Mesenteric fat pad (tissue), 1 donor: ENCODE results near the gene GPR183. TPM values are rescaled to one million over a fixed set of nuclear protein-coding genes. Genes with fewer than 3 reads are reported as not detected.

ENCODE experiments used
- DNase-seq: peaks from one replicate; pipeline ENCODE4 v3.0.0-alpha.2; 2020; ENCODE audit warnings: low spot score
- long read RNA-seq: library from polyadenylated mRNA; unstranded; transcript quantifications from one replicate; pipeline ENCODE4 v2.0.0, GENCODE V29; 2020
- total RNA-seq: library from RNA; stranded (reverse); fragmentation: NEBNext Ultra II Directional; extraction: Animal tissue kit (Norgen Biotek cat#: 25700); gene quantifications from one replicate; pipeline ENCODE4 v1.2.1, GENCODE V29; 2021
- donor health status: DM: yes; HTN: yes; CAD: no.

GPR183 gene, protein sequence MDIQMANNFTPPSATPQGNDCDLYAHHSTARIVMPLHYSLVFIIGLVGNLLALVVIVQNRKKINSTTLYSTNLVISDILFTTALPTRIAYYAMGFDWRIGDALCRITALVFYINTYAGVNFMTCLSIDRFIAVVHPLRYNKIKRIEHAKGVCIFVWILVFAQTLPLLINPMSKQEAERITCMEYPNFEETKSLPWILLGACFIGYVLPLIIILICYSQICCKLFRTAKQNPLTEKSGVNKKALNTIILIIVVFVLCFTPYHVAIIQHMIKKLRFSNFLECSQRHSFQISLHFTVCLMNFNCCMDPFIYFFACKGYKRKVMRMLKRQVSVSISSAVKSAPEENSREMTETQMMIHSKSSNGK
- total RNA-seq, result 32.6 TPM
- long read RNA-seq, transcript GPR183-201 (2 exons, 1,700 nt), result major isoform, 63 of 67 reads
- long read RNA-seq, partial matches to known transcripts, result 1 of 67 reads
- long read RNA-seq, other reads (novel, unspliced or antisense), result 3 of 67 reads

DNA sequence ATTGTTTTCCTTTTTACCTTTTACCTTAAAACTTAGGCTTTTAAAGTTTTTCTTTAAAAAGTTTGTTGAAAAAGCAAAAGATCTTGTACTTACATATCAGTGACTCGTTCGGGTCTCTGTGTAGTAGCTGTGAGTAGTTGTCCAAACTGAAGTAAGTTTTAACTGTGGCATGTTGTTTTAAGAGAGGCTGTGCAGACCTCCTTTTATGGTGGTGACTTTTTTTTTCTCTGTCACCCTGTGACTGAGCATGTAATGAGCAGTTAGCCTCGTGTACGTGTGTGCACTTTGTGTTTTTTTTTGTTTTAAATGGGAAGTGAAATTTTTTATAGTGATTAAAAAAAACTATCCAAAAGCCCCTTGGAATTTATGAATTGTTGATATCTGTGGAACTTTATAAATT lies at the start of gene GPR183:
Gene GPR183 (minus strand): TSS at position 153 of the 400 bp plus-strand sequence. CDS start 11,254 bp downstream, outside the sequence.
- no peak for DNase-seq

DNA sequence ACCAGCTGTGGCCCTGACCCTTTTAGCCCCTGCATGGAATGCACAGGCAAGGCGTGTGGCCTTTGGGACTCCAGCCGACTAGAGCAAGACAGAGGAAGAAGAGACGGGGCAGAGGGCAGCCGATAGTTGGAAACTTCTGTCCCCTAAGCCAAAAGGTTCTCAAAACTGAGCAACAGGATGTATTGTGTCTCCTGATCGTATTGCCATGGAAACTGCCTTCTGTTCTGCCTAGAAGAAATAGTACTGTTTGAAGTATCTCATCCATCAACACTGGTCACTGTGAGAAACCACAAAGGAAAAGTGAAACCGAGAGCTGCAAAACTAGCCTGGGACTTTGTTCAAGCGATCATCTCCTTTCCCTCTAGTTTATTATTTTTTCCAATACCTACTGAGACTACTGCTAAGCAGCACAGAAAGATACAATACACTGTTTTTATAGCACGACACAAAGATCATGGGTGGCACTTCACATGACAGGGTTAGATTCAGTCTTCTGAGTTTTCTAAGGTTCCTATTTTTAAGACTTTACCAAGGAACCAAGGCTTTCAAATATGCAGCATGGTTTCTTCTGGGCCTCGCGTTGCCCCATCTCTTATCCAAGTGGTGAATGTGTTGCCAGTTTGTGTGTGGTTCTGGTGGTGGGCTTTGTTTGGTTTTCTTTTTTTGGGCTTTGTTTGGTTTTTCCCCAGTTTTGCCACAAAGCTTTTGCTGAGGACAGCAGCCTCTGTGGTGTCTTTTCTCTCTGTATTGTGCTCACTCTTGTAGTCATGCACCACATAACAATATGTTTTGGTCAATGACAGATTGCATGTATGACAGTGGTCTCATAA lies 49.3 kb upstream of the GPR183 start:
- DNase-seq, result no peak

- DNase-seq, result no peak
These were observed 48.7 kb upstream of the GPR183 start for GRCh38 chr13:99356012-99356261.

DNA sequence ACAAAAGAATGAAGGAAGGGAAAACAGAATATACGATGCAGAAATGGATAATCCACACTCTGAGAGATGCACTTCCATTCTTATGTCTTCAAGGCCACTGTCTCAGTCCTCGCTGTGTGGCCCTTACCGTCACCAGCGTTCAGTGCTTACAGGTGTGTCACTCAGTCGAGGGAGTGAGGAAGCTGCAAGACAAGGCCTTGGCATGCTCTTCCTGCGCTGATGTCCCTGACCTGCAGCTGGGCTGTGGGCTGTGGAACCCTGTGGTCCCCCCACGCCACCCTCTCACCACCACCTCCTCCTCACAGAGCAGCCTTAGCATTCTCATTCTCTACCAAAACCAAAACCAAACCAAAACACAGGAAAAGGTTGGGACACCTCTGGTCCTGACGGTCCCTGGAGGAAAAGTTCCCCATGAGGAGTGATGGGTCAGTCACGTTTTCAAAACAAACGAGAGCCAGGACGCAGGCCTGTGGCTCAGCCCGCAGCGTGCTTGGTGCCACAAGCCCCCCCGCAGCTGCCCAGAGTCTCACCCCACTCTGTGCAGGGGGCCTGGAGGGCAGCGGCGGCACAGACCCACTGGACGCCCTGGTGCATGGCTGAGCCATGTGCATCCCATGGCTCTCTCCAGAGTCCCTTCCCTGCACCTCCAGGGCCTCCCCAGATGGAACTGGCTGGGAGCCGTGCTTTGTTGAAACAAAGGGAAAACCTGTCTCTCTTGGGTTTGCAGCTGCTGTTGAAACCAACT lies 48.2 kb upstream of the GPR183 start:
- no peak for DNase-seq

DNA sequence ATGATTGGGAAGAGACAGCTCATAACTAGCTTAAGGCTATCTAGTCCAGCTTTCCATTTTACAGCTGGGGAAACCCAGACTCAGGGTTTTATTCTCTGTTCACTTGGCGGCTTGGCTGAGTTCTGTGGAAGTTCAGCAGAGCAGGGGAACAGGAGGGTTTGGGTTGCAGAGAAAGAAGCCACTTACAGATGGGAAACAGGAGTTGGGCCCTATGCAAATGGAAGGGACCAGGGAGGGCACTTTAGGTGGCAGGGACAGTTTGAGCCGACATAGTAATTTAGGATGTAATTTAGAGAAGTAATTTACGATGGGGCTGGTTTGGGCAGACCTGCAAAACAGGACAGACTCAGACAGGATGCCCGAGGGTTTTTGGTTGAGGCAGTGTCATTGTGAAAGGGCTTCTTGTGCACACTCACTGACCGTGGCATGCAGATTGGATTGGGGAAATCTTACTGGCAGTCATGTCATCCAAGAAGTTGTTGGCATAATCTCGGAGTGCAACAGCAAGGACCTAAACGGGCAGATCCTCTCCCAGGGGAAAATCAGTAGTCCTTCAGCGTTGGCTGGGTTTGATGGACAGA lies 47.3 kb upstream of the GPR183 start:
- DNase-seq, result no peak

- DNase-seq, result no peak
These were observed 46.6 kb upstream of the GPR183 start for GRCh38 chr13:99353836-99354235.

GRCh38 chr13:99353246-99353600 lies 46.0 kb upstream of the GPR183 start:
- DNase-seq, result no peak

DNA sequence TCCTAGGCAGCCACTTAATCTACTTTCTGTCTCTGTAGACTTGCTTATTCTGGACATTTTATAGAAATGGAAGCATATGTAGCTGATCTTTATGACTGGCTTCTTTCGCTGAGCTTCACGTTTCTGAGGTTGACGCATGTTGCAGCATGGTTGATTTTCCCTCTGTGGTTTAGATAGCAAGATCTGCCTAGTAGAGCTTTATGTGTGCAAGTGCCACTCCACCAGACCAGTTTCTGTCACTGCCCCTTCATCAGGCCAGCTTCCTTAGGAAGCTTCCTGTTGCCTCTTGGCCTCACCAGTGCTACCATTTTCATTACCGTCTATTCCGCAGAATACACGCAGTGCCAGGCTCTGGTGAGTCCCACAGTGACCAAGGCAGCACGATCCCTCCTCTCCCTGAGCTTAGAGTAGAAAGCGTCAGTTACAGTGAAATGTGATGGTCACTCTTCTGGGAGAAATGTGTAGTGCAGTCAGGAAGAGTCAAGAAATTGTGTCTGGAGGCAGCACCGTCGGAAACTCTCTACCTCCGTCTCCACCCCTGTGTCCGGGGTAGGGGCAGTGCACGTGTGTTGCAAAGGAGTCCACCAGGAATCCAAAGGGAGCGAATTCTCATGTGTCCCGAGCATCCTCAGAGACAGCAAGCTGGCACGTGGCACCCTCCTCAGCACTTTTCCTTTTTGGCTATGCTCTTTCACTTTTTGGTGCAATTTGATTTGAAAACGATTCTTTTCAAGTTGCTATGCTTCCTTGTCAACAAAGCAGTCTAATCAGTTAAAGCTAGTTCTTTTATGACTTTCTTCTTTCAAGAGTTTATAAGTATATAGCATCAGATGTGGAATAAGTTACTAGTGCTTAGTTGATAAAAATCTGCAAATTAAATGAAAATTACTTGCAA lies 45.4 kb upstream of the GPR183 start:
- DNase-seq, result no peak

GRCh38 chr13:99351772-99352171 lies 44.6 kb upstream of the GPR183 start:
- DNase-seq, result no peak

DNA sequence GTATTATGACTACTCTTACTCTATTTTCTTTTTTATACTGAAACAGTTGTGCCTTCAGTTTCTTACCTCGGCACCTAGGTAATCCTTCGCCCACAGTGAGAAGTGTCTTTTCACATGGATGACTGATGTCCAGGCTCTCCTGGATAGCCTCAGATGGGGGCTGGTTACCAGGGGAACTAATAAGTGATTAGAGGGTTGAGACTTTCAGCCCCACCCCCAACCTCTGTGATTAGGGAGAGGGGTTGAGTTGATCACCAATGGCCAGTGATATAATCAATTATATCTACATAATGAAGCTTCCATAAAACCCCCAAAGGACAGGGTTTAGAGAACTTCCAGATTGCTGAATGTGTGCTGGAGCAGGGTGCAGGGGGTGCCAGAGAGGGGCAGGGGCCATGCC lies 43.0 kb upstream of the GPR183 start:
- DNase-seq, result no peak

GRCh38 chr13:99347911-99348451 lies 40.8 kb upstream of the GPR183 start:
- no peak for DNase-seq

DNA sequence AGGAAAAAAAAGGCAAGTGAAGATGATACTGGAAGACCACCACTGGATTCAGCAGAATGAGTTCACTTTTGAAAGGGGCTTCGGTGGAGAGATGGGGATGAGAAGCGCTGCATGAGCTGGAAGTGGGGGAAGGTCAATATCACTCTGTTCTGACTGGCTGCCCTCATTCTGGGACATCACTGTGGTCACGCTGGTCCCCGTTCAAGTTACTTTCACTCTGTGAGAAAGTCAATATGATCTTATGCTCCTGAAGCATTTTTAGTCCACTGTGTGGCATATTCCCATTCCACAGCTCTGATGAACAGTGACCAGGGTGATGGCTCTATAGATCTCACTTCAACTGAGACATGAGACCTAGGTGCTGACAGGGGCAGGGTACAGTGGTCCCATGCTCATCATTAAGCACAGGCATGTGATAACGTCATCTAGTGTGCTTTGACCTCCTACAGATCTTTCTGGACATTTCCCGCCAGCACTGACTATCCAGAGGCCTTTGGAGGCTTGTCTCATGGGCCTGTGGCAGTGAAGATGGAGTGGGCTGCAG lies 40.2 kb upstream of the GPR183 start:
- DNase-seq, result no peak

DNA sequence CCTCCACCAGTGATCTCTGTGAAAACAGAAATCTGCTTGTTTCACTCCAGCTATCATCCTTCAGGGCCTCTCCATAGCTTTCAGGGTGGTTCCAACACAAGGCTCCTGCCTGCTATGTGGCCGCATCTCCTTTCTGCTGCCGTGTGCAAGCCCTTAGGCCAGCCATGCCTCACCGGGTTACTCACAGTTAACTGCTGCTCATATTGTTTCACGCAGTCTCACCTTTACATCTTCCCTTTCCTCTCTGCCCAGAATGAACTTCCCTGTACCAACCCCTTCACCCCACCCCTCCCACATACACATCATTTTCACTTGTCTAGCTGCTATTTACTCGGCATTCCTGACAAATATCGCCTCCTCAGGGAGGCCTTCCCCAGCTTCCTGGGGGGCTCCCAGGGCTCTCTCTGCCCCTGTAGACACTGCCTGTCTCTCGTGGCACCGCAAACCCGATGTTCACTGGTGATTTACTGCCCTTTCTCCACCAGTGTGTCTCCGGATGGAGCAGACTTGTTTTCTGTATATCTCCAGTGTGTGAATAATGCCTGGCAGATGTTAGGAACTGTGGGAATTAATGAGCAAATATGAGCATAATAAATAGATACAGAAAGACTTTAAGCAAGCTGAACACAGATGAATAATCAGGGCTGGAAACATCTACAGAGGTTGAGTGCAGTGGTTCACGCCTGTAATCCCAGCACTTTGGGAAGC lies 39.3 kb upstream of the GPR183 start:
- DNase-seq, result no peak

DNA sequence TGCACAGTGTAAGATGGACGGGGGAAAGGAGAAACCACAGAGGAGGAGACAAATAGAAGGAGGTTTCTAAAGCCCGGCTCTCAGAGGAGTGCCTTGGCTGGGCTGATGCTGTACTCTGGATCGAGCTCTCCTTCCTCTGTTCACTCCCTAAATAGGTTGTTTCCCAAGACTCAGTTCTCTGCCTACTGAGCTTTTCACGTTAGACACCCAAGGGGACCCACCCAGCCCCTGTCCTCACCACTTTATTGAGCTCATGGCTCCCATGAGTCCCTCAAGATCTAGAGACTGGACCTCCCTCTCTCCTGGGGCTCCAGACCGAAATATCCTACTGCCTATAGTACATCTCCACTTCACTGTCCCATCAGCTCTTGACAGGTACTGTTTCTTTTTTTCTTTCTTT lies 38.1 kb upstream of the GPR183 start:
- DNase-seq, result no peak

DNA sequence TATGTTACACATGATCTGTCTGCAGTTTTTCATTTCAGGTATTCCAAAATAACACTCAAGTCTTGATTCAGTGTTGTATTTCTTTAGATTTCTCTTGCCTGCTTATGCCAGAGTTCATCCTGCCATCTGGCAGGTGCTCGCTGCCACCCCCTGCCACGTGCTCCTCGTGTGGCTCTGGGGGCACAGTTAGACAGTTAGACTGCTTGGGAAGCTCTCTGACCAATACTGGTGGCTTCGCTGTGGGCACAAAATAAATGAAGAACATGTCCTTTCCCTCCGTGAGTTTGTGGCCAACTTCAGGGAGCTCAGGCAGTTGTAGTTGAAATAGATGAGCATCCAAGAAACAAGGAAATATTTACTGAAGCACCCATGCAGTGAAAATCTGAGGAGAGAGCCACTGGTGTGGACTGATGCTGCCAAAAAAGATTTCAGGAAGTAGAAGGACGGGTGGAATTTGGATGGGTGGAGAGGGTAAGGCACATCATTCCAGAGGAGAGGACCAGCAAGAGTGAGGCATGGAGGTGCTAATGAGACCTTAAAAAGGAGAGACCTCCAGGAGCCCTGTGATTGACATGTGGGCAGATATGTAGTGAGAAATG lies 37.5 kb upstream of the GPR183 start:
- no peak for DNase-seq

GRCh38 chr13:99342723-99343315 lies 35.6 kb upstream of the GPR183 start:
- no peak for DNase-seq

DNA sequence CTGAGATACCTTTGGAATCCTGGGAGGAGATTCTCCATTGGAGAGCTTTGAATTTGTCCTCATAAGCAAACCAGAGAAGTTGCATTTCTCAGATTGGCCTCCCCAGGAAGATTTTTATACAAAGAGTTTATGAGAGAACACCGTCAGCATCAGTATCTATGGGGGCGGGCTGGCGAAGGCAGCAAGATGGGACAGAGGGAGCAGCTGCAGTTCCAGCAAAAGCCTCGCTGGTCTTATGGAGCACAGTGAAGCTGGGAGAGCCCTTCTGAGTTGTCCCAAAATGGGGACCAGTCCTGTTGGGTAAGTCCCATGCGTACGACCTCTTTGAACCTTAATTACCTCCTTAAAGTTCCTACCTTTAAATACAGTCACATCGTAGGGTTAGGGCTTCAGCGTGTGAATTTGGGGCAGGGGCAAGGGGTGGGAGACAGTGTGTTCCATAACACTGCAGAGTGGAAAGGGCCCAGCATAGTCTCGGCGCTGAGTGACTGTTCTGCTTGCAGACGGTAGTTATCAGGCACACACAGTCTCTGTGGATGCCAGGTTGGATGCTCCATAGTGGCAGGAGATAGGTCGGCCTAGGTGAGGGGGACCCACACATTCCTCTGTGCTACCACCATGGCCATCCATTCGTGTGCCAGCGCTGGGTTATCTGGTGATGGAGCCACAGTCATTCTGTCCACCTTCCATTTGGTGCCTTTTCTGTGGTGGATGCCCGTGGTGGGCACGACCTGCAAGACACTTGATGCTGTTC lies 34.9 kb upstream of the GPR183 start:
- DNase-seq, result no peak

DNA sequence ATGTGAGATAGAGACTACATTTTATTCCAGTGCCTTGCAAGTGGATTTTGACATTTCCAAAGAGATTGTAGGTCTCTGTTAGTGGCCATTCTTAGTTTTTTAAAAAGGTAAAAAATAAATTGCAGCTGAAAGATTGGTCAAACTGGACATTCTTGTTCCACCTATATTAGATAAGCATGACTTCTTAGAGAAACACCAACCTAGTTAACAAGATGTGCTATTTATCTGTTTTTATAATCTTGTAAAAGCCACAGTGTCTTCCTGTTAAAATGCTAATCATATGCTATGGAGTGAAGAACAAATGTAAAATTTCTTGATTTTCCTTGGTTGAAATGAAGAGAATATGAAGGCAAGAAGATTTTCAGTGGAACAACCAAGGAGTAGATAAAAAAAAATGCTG lies 33.4 kb upstream of the GPR183 start:
- no peak for DNase-seq
